22Rv1 (cell line): ENCODE data around the gene DCTN3.
A peak's percentile ranks its signal among the peaks of the same experiment; 100 is the strongest.

Experiments used
- H3K27ac ChIP-seq: fragments of 450-650 bp; 2 replicates; pipeline ENCODE4 v1.5.1; 2017
- CTCF ChIP-seq: fragments of 450-650 bp; IDR thresholded peaks from 2 replicates; pipeline ENCODE4 v1.5.1; 2017; ENCODE audit warnings: mild to moderate bottlenecking
- ZFX ChIP-seq: fragments of 450-650 bp; IDR thresholded peaks from 2 replicates; pipeline ENCODE4 v1.6.1; 2017; ENCODE audit warnings: antibody characterized with exemption, borderline replicate concordance

The DCTN3 gene

GRCh38 chr9:34659592-34660253 is 39.4 kb upstream of the DCTN3 start:
- TF ChIP-seq ZFX (no peak), CTCF (no peak)

GRCh38 chr9:34658461-34658860 is 38.2 kb upstream of the DCTN3 start:
- H3K27ac ChIP-seq: no peak overlapping the region
- TF ChIP-seq ZFX (no peak), CTCF (no peak)

More at GRCh38 chr9:34659592-34660253, 39.4 kb upstream of the DCTN3 start:
- H3K27ac ChIP-seq: no peak overlapping the region

- H3K27ac ChIP-seq: no peak overlapping the region
- no peak for TF ChIP-seq CTCF
- TF ChIP-seq ZFX: no peak
Observed at GRCh38 chr9:34656992-34657391, 36.7 kb upstream of the DCTN3 start.

GRCh38 chr9:34655394-34655793 is 35.1 kb upstream of the DCTN3 start:
- H3K27ac ChIP-seq: no peak overlapping the region
- TF ChIP-seq ZFX: no peak
- TF ChIP-seq CTCF: no peak

GRCh38 chr9:34654323-34655051 is 34.2 kb upstream of the DCTN3 start:
- TF ChIP-seq CTCF (no peak), ZFX (no peak)
- H3K27ac ChIP-seq: no peak overlapping the region

GRCh38 chr9:34653151-34654072 is 33.1 kb upstream of the DCTN3 start:
- no peak for TF ChIP-seq ZFX
- TF ChIP-seq CTCF: no peak
- H3K27ac ChIP-seq: peak overlapping the region; percentile 90

- TF ChIP-seq CTCF (no peak), ZFX (no peak)
- peak overlapping the region; percentile 90 for H3K27ac ChIP-seq
Observed at GRCh38 chr9:34652602-34653000, 32.3 kb upstream of the DCTN3 start.
